K562 (cell line): Measurements from ENCODE around the gene BLTP3A. TPM values are rescaled to one million over a fixed set of nuclear protein-coding genes. Genes with fewer than 3 reads are reported as not detected.
A peak's percentile ranks its signal among the peaks of the same experiment; 100 is the strongest.

Experiments used
- AFF1 ChIP-seq, 2 experiments: fragments of 450-650 bp; IDR thresholded peaks; 2 replicates each; pipeline ENCODE4 v1.6.1; 2018; ENCODE audit warnings: mild to moderate bottlenecking in 2 of 2, low read depth in 1 of 2; ENCODE audit not compliant: partially characterized antibody in 2 of 2
- ARID1B ChIP-seq: fragments of 450-650 bp; IDR thresholded peaks from 2 replicates; pipeline ENCODE4 v1.6.1; 2016; ENCODE audit warnings: antibody characterized with exemption, mild to moderate bottlenecking, inconsistent platforms
- ASH1L ChIP-seq: fragments of 450-650 bp; IDR thresholded peaks from 2 replicates; pipeline ENCODE4 v1.6.1; 2018; ENCODE audit warnings: borderline replicate concordance, mild to moderate bottlenecking, low read depth; ENCODE audit not compliant: partially characterized antibody
- ILK ChIP-seq: fragments of 450-650 bp; IDR thresholded peaks from 2 replicates; pipeline ENCODE4 v1.6.1; 2016; ENCODE audit warnings: missing genetic modification characterization, low read depth, mild to moderate bottlenecking, missing compliant biosample characterization, moderate library complexity, borderline replicate concordance
- KLF1 ChIP-seq: fragments of 450-650 bp; IDR thresholded peaks from 2 replicates; pipeline ENCODE4 v1.6.1; 2016; ENCODE audit warnings: missing genetic modification characterization, missing compliant biosample characterization
- NFYB ChIP-seq: IDR thresholded peaks from 2 replicates; pipeline ENCODE4 v1.6.1; 2011; ENCODE audit warnings: mild to moderate bottlenecking, moderate library complexity; ENCODE audit not compliant: insufficient read length; ENCODE audit errors: extremely low read depth
- POLR2B ChIP-seq: fragments of 450-650 bp; IDR thresholded peaks from 2 replicates; pipeline ENCODE4 v1.6.1; 2018; ENCODE audit warnings: low read depth; ENCODE audit not compliant: partially characterized antibody
- REST ChIP-seq, 2 experiments: fragments of 450-650 bp; formaldehyde crosslinking in 1 of 2; IDR thresholded peaks; 2 replicates each; pipeline versions ENCODE4 v1.4.0 to v1.6.1; 2014 to 2020; ENCODE audit warnings: mild to moderate bottlenecking in 2 of 2, borderline replicate concordance in 1 of 2, low read depth in 1 of 2
- THAP7 ChIP-seq: fragments of 250-450 bp; sonication (Bioruptor Pico); IDR thresholded peaks from 2 replicates; pipeline ENCODE4 v1.5.0; 2021
- ZNF217 ChIP-seq: sonication (generic); formaldehyde crosslinking; IDR thresholded peaks from 2 replicates; pipeline ENCODE4 v1.8.0; 2022; ENCODE audit warnings: mild to moderate bottlenecking, missing genetic modification reagents
- ZNF655 ChIP-seq: fragments of 250-450 bp; sonication (Bioruptor Pico); IDR thresholded peaks from 2 replicates; pipeline ENCODE4 v1.5.0; 2021
- ZNF699 ChIP-seq: fragments of 250-450 bp; sonication (Bioruptor Pico); IDR thresholded peaks from 2 replicates; pipeline ENCODE4 v1.8.0; 2021; ENCODE audit warnings: mild to moderate bottlenecking, moderate library complexity; ENCODE audit not compliant: insufficient replicate concordance
- polyA plus RNA-seq, 8 experiments: library from polyadenylated mRNA; depleted of rRNA in 4 of 8; stranded (reverse) in 5 of 8; unstranded in 3 of 8; fragments of >200 nt; fragmentation: Nextera tagmentation in 2 of 8; fragmentation: Illumina TruSeq in 1 of 8; extraction: Ambion mirVana in 2 of 8; extraction: Trizol in 1 of 8; gene quantifications; 2 replicates each; pipeline versions ENCODE4 v1.2.1 to v1.2.3, GENCODE V29; 2011 to 2014; ENCODE audit warnings: inconsistent platforms in 1 of 8, missing spikeins in 1 of 8
- total RNA-seq, 7 experiments: library from RNA; depleted of rRNA in 6 of 7; stranded (reverse); fragments of >200 nt in 6 of 7; fragmentation: Illumina TruSeq in 2 of 7; extraction: Trizol in 2 of 7; gene quantifications; 2 replicates each; pipeline versions ENCODE4 v1.2.1 to v1.2.3, GENCODE V29; 2011 to 2021; ENCODE audit warnings: low replicate concordance in 1 of 7

The BLTP3A gene
- total and polyA plus RNA-seq, 9 of the 15 experiments (the other 6 are each of a cell fraction or from before 2014, with no cell fraction given), result 7.5 to 34.6 (median 15.5) TPM

- no peak for TF ChIP-seq ASH1L
- TF ChIP-seq ZNF699 (CRISPR knock-in tag), result no peak
- no peak for TF ChIP-seq POLR2B
- no peak for TF ChIP-seq NFYB
- TF ChIP-seq AFF1 (IDR thresholded peaks at IDR 0.05; ENCODE audit: low read depth in 1 of 2, partially characterized antibody in 2 of 2), result no peak
- no peak for TF ChIP-seq ILK (tag)
- no peak for TF ChIP-seq KLF1 (tag)
- peak; percentile 82 for TF ChIP-seq ARID1B
- no peak for TF ChIP-seq REST (IDR thresholded peaks at IDR 0.05; ENCODE audit: borderline replicate concordance)
- TF ChIP-seq REST (CRISPR knock-in tag; IDR thresholded peaks at IDR 0.05; ENCODE audit: low read depth), result no peak
- no peak for TF ChIP-seq THAP7
- no peak for TF ChIP-seq ZNF217 (CRISPR knock-in tag)
- no peak for TF ChIP-seq ZNF655
Observed at GRCh38 chr6:34834789-34835518, 43.1 kb downstream of the BLTP3A start (continued).
